ENCODE results near the gene GRHL1. TPM values are rescaled to one million over a fixed set of nuclear protein-coding genes. Genes with fewer than 3 reads are reported as not detected.

GRHL1 gene
- total RNA-seq, 4 donors from 2014 or later = 0.24 to 2.8 (median 1.4) TPM

DNA sequence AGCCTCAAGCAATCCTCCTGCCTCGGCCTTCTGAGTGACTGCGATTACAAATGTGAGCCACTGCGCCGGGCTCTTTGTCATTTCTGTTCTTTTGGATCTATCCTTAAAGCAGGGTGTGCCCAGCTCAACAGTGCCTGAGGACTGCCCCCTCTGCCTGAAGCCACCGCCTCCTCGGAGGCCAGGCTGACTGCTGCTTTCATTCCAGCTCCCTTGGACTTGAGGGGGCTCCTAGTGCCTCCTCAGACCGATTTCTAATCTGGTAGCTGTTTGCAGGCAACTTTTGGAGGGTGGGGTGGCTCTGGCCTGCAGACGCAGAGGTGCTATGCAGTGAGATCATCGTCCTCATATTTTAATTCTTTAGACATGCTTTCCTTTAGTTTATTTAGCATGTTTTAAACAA, 55.9 kb downstream of the GRHL1 start:
- intact Hi-C loops (cut with DNase I; ENCODE audit: low total_unique reads) = no loop called here
- no peak for TF ChIP-seq POLR2A (IDR thresholded peaks at IDR 0.05)
- TF ChIP-seq, protein P1, sequence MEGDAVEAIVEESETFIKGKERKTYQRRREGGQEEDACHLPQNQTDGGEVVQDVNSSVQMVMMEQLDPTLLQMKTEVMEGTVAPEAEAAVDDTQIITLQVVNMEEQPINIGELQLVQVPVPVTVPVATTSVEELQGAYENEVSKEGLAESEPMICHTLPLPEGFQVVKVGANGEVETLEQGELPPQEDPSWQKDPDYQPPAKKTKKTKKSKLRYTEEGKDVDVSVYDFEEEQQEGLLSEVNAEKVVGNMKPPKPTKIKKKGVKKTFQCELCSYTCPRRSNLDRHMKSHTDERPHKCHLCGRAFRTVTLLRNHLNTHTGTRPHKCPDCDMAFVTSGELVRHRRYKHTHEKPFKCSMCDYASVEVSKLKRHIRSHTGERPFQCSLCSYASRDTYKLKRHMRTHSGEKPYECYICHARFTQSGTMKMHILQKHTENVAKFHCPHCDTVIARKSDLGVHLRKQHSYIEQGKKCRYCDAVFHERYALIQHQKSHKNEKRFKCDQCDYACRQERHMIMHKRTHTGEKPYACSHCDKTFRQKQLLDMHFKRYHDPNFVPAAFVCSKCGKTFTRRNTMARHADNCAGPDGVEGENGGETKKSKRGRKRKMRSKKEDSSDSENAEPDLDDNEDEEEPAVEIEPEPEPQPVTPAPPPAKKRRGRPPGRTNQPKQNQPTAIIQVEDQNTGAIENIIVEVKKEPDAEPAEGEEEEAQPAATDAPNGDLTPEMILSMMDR (IDR thresholded peaks at IDR 0.05) = no peak
- H3K4me1 ChIP-seq = peaks cover 0 to 8% of the 10 kb centered on the region in 2 donors
- no peak for DNase-seq
- no peak overlapping the region for H3K27ac ChIP-seq
- no peaks in the 10 kb centered on the region for H3K27me3 ChIP-seq
- H3K4me3 ChIP-seq = no peak overlapping the region
- no peaks in the 10 kb centered on the region for H3K9me3 ChIP-seq
- no peaks in the 10 kb centered on the region for H3K36me3 ChIP-seq

DNA sequence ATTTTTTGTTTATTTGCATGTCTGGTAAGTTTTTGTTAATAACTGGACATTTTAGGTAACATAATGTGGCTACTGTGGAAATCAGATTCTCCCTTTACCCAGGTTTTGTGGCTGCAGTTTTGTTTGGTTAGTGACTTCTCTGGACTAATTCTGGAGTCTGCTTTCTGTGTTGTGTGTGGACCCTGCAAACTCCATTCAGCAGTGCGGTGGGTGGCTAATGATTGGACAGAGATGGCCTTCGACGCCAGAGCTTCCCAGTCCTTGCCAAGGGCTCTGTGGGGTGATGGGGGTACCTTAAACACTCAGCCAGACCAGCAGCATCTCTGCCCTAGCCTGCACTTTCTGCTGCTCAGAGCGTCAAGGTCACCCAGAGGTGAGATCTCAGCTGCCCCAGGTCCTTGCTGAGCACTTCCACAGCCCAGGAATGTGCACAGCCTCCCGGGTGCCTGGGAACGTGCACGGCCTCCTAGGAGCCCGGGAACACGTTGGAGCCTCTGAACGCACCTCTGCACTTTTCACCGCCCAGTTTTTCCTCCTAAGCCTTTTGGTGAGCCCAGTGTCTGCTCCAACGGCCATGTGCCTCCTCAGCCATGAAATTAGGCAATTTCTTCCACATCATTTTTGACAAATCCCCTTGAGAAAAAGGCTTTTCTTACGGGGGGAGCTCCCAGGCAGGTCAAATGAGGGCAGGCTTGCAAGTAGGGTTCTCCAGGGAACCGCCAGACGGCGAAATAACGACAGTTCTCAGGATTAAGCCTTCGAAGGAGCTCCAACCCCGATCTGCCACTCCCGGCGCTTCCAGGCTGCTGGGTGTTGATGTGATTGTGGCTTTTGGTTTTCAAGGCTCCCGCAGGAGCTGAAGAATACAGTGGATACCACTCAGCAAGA, 56.7 kb downstream of the GRHL1 start:
- Histone ChIP-seq H3K27ac (peak overlapping the region; percentile 38 to 57), H3K9me3 (no peaks in the 10 kb centered on the region), H3K4me1 (peaks cover 0 to 8% of the 10 kb centered on the region in 2 donors), H3K27me3 (no peaks in the 10 kb centered on the region), H3K36me3 (no peaks in the 10 kb centered on the region), H3K4me3 (no peak overlapping the region)
- no peak for TF ChIP-seq POLR2A (IDR thresholded peaks at IDR 0.05)
- TF ChIP-seq, protein P1 (IDR thresholded peaks at IDR 0.05) = no peak
- intact Hi-C loops (cut with DNase I; ENCODE audit: low total_unique reads) = no loop called here
- no peak for DNase-seq

DNA sequence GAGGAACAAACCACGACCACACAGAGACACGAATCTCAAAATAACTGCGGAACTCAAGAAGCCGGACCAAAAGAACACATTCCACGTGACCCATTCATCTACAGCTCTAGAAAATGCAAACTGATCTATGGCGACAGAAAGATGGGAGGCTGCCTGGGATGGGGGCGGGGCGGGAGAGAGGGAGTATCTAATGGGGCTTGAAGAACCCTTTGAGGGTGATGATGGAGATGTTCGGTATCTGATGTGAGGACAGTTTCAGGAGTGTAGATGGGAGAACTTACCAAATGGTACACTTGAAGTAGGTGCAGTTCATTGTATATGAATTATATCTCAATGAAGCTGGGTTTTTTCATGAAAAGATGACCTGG, 57.3 kb downstream of the GRHL1 start:
- peak overlapping the region; percentile 38 to 57 for H3K27ac ChIP-seq
- DNase-seq = no peak
- TF ChIP-seq, protein P1 (IDR thresholded peaks at IDR 0.05) = no peak
- TF ChIP-seq POLR2A (IDR thresholded peaks at IDR 0.05) = no peak

DNA sequence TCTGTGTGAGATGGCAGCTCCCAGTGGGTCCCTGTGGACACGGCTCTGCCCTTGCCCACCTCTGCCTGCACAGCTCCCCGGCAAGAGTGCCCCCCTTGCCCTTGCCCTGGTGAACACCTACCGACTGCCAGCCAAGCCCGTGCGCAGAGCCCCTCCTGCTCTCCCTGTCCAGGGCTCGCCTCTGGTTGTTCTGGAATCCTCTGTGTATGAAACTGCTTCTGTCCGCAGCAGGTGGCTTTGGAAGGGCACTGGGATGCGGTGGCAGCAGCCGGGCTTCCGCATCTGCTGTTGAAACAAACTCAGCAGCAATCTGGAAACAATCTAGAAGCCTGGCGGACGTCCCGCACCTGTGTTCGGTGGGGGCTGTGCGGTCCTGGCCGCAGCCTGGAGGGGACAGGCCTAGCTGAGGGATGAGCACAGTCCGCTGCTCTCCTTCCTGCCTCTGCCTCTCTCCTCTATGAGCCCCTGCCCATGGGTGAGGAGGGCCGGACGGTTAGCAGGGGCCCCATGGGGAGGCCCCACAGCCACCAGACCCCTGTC, 57.8 kb downstream of the GRHL1 start:
- Histone ChIP-seq H3K27ac (peak overlapping the region; percentile 38 to 57), H3K27me3 (no peaks in the 10 kb centered on the region), H3K36me3 (no peaks in the 10 kb centered on the region), H3K4me3 (no peak overlapping the region), H3K4me1 (peaks cover 0 to 8% of the 10 kb centered on the region in 2 donors), H3K9me3 (no peaks in the 10 kb centered on the region)
- no peak for DNase-seq
- intact Hi-C loops (cut with DNase I; ENCODE audit: low total_unique reads) = no loop called here
- TF ChIP-seq, protein P1 (IDR thresholded peaks at IDR 0.05) = no peak

More for the DNA sequence above, 57.3 kb downstream of the GRHL1 start:
- Histone ChIP-seq H3K36me3 (no peaks in the 10 kb centered on the region), H3K9me3 (no peaks in the 10 kb centered on the region), H3K27me3 (no peaks in the 10 kb centered on the region), H3K4me1 (peaks cover 0 to 8% of the 10 kb centered on the region in 2 donors), H3K4me3 (no peak overlapping the region)
- intact Hi-C loops (cut with DNase I; ENCODE audit: low total_unique reads) = no loop called here
